ENCODE data around the gene COG3.

COG3 gene

GRCh38 chr13:45448965-45449559 lies 15.7 kb upstream of the COG3 start:
- no peak for DNase-seq

GRCh38 chr13:45451282-45451681 lies 13.5 kb upstream of the COG3 start:
- no peak for DNase-seq

- no peak for DNase-seq
Measured at GRCh38 chr13:45454204-45454603, 10.5 kb upstream of the COG3 start.

GRCh38 chr13:45456196-45456972 lies 8.4 kb upstream of the COG3 start:
- no peak for DNase-seq

GRCh38 chr13:45464141-45464686 lies 525 bp upstream of the COG3 start:
- no peak for DNase-seq

GRCh38 chr13:45466359-45466758 lies 1.6 kb downstream of the COG3 start:
- DNase-seq: no peak

GRCh38 chr13:45468635-45469034 lies 3.9 kb downstream of the COG3 start:
- DNase-seq: no peak

- DNase-seq: no peak
Measured at GRCh38 chr13:45472171-45472705, 7.5 kb downstream of the COG3 start.

- DNase-seq: no peak
Measured at GRCh38 chr13:45473627-45474026, 8.9 kb downstream of the COG3 start.

- no peak for DNase-seq
Measured at GRCh38 chr13:45474584-45475454, 10.1 kb downstream of the COG3 start.

- no peak for DNase-seq
Measured at GRCh38 chr13:45479661-45480060, 14.9 kb downstream of the COG3 start.

GRCh38 chr13:45481688-45482087 lies 16.9 kb downstream of the COG3 start:
- DNase-seq: no peak

GRCh38 chr13:45482571-45483173 lies 17.9 kb downstream of the COG3 start:
- no peak for DNase-seq

GRCh38 chr13:45487604-45488003 lies 22.9 kb downstream of the COG3 start:
- no peak for DNase-seq

- no peak for DNase-seq
Measured at GRCh38 chr13:45490068-45490467, 25.3 kb downstream of the COG3 start.

- no peak for DNase-seq
Measured at GRCh38 chr13:45492538-45492937, 27.8 kb downstream of the COG3 start.

GRCh38 chr13:45496942-45497341 lies 32.2 kb downstream of the COG3 start:
- DNase-seq: no peak

- no peak for DNase-seq
Measured at GRCh38 chr13:45500492-45501174, 35.9 kb downstream of the COG3 start.

GRCh38 chr13:45501175-45501526 lies 36.4 kb downstream of the COG3 start:
- no peak for DNase-seq

GRCh38 chr13:45503658-45504057 lies 38.9 kb downstream of the COG3 start:
- no peak for DNase-seq

- no peak for DNase-seq
Measured at GRCh38 chr13:45506811-45507210, 42.1 kb downstream of the COG3 start.

- no peak for DNase-seq
Measured at GRCh38 chr13:45508776-45509175, 44.0 kb downstream of the COG3 start.
